Measurements from ENCODE around the gene IGSF6.

- no peak for TF ChIP-seq EZH2phosphoT487 (IDR thresholded peaks at IDR 0.05; ENCODE audit: borderline replicate concordance, low read length)
- TF ChIP-seq, protein P1, sequence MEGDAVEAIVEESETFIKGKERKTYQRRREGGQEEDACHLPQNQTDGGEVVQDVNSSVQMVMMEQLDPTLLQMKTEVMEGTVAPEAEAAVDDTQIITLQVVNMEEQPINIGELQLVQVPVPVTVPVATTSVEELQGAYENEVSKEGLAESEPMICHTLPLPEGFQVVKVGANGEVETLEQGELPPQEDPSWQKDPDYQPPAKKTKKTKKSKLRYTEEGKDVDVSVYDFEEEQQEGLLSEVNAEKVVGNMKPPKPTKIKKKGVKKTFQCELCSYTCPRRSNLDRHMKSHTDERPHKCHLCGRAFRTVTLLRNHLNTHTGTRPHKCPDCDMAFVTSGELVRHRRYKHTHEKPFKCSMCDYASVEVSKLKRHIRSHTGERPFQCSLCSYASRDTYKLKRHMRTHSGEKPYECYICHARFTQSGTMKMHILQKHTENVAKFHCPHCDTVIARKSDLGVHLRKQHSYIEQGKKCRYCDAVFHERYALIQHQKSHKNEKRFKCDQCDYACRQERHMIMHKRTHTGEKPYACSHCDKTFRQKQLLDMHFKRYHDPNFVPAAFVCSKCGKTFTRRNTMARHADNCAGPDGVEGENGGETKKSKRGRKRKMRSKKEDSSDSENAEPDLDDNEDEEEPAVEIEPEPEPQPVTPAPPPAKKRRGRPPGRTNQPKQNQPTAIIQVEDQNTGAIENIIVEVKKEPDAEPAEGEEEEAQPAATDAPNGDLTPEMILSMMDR (conservative IDR thresholded peaks at IDR 0.05; ENCODE audit: low read depth, low read length), result no peak
Measured at GRCh38 chr16:21622545-21622944, 29.9 kb downstream of the IGSF6 start.
